ENCODE measurements around the gene MCMBP.

DNA sequence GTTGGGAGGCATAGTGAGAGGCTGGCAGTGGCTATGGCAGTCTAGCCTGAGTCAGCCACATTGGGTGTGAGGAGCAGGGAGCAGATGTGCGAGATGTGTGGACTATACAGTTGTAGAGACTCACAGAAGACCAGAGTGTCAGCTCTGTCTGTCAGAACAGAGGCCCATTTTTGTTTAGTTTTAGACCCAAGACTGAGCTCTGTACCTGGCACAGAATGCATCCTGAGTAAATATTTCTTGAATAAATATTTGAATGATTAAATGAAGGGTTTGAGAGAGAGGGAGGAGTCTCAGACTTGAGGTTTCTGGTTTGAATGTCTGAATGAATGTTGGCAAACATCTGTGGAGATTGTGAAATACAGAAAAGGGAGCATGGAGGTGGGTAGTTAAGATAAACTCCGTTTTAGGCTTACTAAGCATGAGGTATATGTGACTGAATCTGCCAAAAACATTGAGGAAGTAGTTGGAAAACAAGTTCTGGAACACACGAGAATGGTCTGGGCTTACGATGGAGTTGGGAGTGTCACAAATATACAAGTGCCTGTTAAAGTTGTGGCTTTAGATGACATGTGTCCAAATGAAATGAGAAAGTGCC, 23.5 kb upstream of the MCMBP start:
- TF ChIP-seq EZH2 (IDR thresholded peaks at IDR 0.05; ENCODE audit: insufficient read depth, poor library complexity, severe bottlenecking) (no peak), EZH2phosphoT487 (IDR thresholded peaks at IDR 0.05; ENCODE audit: insufficient read depth, low read depth) (no peak)
